Activated T-cell treated with anti-CD3 and anti-CD28 coated beads, Interleukin-2, amount 50 U/mL, for 4 hours (primary cell): ENCODE data around the gene SIGLEC14. TPM values are rescaled to one million over a fixed set of nuclear protein-coding genes. Genes with fewer than 3 reads are reported as not detected.
"Not testable (repeated sequence)": the region's sequence is repeated elsewhere in the genome, so short reads cannot be mapped to it uniquely, and the experiment has no call there.

Experiments used
- ATAC-seq, 2 donors: fragments of 200-7000 bp; cut with Tn5 transposase; one replicate each; pipeline ENCODE4 v1.10.0; 2021
- DNase-seq: peaks from one replicate; pipeline ENCODE4 v3.0.0-alpha.2; 2020
- H3K27me3 Mint-ChIP-seq: one replicate; pipeline ENCODE4 v1.8.0; 2021; ENCODE audit warnings: low read depth, mixed read lengths
- H3K36me3 Mint-ChIP-seq: one replicate; pipeline ENCODE4 v1.8.0; 2022; ENCODE audit warnings: mixed read lengths; ENCODE audit not compliant: insufficient read depth
- H3K4me1 Mint-ChIP-seq: one replicate; pipeline ENCODE4 v1.8.0; 2021; ENCODE audit warnings: low read depth, mixed read lengths
- H3K4me3 Mint-ChIP-seq: one replicate; pipeline ENCODE4 v1.8.0; 2021; ENCODE audit warnings: mild to moderate bottlenecking, moderate library complexity, mixed read lengths
- H3K9me3 Mint-ChIP-seq: one replicate; pipeline ENCODE4 v1.8.0; 2021; ENCODE audit warnings: mixed read lengths
- total RNA-seq, 3 donors: library from RNA; stranded (reverse); gene quantifications; one replicate each; pipeline ENCODE4 v1.2.1, GENCODE V29; 2021

SIGLEC14 gene
- total RNA-seq, 3 donors from 2014 or later, result not detected

GRCh38 chr19:51687791-51688670 lies 41.4 kb upstream of the SIGLEC14 start:
- Mint-ChIP-seq H3K36me3 (peaks cover 1% of the 10 kb centered on the region), H3K27me3 (peaks cover 5% of the 10 kb centered on the region), H3K9me3 (peaks cover 16% of the 10 kb centered on the region), H3K4me3 (peak overlapping the region; percentile 82), H3K4me1 (peaks cover 13% of the 10 kb centered on the region)
- ATAC-seq (no peak), DNase-seq (no peak)

GRCh38 chr19:51686171-51686570 lies 39.5 kb upstream of the SIGLEC14 start:
- no peak overlapping the region for H3K4me3 Mint-ChIP-seq
- ATAC-seq, result no peak
- H3K9me3 Mint-ChIP-seq, result peaks cover 16% of the 10 kb centered on the region
- peaks cover 1% of the 10 kb centered on the region for H3K36me3 Mint-ChIP-seq
- H3K4me1 Mint-ChIP-seq, result peaks cover 10% of the 10 kb centered on the region
- no peak for DNase-seq
- H3K27me3 Mint-ChIP-seq, result peaks cover 5% of the 10 kb centered on the region

GRCh38 chr19:51681286-51681941 lies 34.8 kb upstream of the SIGLEC14 start:
- Mint-ChIP-seq H3K4me3 (no peak overlapping the region), H3K4me1 (peaks cover 13% of the 10 kb centered on the region), H3K27me3 (no peaks in the 10 kb centered on the region), H3K9me3 (peaks cover 16% of the 10 kb centered on the region), H3K36me3 (peaks cover 1% of the 10 kb centered on the region)
- ATAC-seq (no peak), DNase-seq (no peak)

GRCh38 chr19:51680474-51680873 lies 33.8 kb upstream of the SIGLEC14 start:
- Mint-ChIP-seq H3K9me3 (peaks cover 10% of the 10 kb centered on the region), H3K4me3 (no peak overlapping the region), H3K36me3 (peaks cover 1% of the 10 kb centered on the region), H3K4me1 (peaks cover 16% of the 10 kb centered on the region), H3K27me3 (no peaks in the 10 kb centered on the region)
- DNase-seq (no peak), ATAC-seq (no peak)

GRCh38 chr19:51676566-51677083 lies 30.0 kb upstream of the SIGLEC14 start:
- Mint-ChIP-seq H3K27me3 (no peaks in the 10 kb centered on the region), H3K9me3 (no peaks in the 10 kb centered on the region), H3K4me3 (peak overlapping the region; percentile 59), H3K36me3 (no peaks in the 10 kb centered on the region), H3K4me1 (peaks cover 16% of the 10 kb centered on the region)
- DNase-seq (no peak), ATAC-seq (peak; percentile 76 to 82)

DNA sequence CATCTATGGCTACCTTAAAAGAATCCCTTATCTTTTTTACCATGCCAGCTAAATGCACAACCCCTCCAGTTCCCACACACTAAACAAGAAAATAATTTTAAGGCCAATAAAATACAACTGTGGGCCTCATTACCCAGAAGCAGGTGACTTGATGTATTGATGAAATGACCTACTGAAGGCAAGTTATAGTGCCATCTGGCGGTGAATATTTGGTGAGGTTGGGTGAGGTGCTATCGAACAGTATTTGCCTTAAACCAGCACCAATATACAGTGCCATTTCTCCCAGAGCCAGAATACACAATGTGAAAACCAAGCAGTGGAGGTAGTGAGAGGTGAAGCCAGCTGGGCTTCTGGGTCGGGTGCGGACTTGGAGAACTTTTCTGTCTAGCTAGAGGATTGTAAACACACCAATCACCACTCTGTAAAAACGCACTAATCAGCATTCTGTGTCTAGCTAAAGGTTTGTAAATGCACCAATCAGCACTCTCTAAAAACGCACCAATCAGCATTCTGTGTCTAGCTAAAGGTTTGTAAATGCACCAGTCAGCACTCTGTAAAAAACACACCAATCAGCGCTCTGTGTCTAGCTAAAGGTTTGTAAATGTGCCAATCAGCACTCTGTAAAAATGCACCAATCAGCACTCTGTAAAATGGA lies 29.4 kb upstream of the SIGLEC14 start:
- H3K4me1 Mint-ChIP-seq, result peaks cover 16% of the 10 kb centered on the region
- H3K4me3 Mint-ChIP-seq, result peak overlapping the region; percentile 59
- peak in 1 of 2 donors; percentile 20 for ATAC-seq
- H3K27me3 Mint-ChIP-seq, H3K36me3 Mint-ChIP-seq, DNase-seq, H3K9me3 Mint-ChIP-seq: not testable (repeated sequence)

- no peaks in the 10 kb centered on the region for H3K9me3 Mint-ChIP-seq
- no peak for DNase-seq
- peaks cover 12% of the 10 kb centered on the region for H3K4me1 Mint-ChIP-seq
- H3K36me3 Mint-ChIP-seq, result no peaks in the 10 kb centered on the region
- ATAC-seq, result no peak
- H3K4me3 Mint-ChIP-seq, result no peak overlapping the region
- peaks cover 20% of the 10 kb centered on the region for H3K27me3 Mint-ChIP-seq
These were observed 21.6 kb upstream of the SIGLEC14 start for GRCh38 chr19:51668216-51668615.

- Mint-ChIP-seq H3K27me3 (peaks cover 31% of the 10 kb centered on the region), H3K4me3 (no peak overlapping the region), H3K4me1 (peaks cover 12% of the 10 kb centered on the region), H3K9me3 (no peaks in the 10 kb centered on the region), H3K36me3 (no peaks in the 10 kb centered on the region)
- DNase-seq (no peak), ATAC-seq (no peak)
These were observed 18.4 kb upstream of the SIGLEC14 start for GRCh38 chr19:51664997-51665396.

- ATAC-seq, result no peak
- Mint-ChIP-seq H3K4me3 (no peak overlapping the region), H3K27me3 (peaks cover 33% of the 10 kb centered on the region), H3K4me1 (peaks cover 7% of the 10 kb centered on the region), H3K36me3 (no peaks in the 10 kb centered on the region), H3K9me3 (no peaks in the 10 kb centered on the region)
- no peak for DNase-seq
These were observed 17.5 kb upstream of the SIGLEC14 start for GRCh38 chr19:51664131-51664530.

DNA sequence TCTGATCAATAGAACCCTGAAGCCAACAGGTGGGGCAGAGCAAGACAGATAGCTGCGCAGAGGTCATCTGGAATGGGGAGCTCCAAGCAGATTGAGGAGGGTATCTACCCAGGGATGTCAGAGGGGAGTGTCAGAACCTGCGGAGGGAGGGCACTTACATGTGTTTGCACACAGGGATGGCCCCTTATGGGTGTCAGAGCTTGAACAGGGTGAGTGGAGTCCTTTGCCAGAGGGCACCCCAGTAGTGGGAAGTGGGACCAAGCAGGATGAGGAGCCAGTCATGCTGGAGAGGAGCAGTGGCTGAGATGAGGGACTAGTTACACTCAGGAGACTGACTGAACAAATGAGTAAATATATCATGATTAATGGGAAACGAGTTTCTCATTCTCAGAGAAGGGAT lies 17.0 kb upstream of the SIGLEC14 start:
- Mint-ChIP-seq H3K4me3 (no peak overlapping the region), H3K27me3 (peaks cover 33% of the 10 kb centered on the region)

GRCh38 chr19:51660975-51661600 lies 14.5 kb upstream of the SIGLEC14 start:
- Mint-ChIP-seq H3K36me3 (no peaks in the 10 kb centered on the region), H3K4me3 (no peak overlapping the region), H3K27me3 (peaks cover 29% of the 10 kb centered on the region), H3K9me3 (no peaks in the 10 kb centered on the region), H3K4me1 (peaks cover 5% of the 10 kb centered on the region)
- DNase-seq (peak; percentile 42), ATAC-seq (peak in 1 of 2 donors; percentile 66)

More for the DNA sequence above, 17.0 kb upstream of the SIGLEC14 start:
- H3K4me1 Mint-ChIP-seq, result peaks cover 2% of the 10 kb centered on the region
- no peaks in the 10 kb centered on the region for H3K36me3 Mint-ChIP-seq
- ATAC-seq (no peak), DNase-seq (no peak)
- no peaks in the 10 kb centered on the region for H3K9me3 Mint-ChIP-seq

DNA sequence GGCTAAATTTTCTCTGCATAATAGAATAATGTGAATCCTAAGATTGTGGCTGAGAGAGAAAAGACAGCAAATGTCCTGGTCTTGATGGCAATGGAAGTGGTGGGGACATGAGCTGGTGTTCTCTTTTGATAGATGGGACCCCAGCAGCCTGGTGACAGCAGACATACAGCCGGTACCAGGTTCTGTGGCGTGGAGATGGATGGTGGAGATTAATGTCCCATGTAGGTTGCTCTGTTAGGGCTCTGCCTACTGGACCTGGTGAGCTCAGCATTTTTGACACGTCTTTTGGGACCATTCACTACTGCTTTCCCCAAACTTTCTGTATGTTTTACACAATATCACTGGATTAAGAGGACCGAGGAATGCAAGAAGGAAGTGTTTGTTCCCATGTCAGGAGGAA lies 8.2 kb upstream of the SIGLEC14 start:
- no peak for ATAC-seq
- Mint-ChIP-seq H3K4me3 (no peak overlapping the region), H3K4me1 (peaks cover 5% of the 10 kb centered on the region), H3K36me3 (no peaks in the 10 kb centered on the region), H3K27me3 (peaks cover 16% of the 10 kb centered on the region), H3K9me3 (no peaks in the 10 kb centered on the region)
- DNase-seq, result no peak

DNA sequence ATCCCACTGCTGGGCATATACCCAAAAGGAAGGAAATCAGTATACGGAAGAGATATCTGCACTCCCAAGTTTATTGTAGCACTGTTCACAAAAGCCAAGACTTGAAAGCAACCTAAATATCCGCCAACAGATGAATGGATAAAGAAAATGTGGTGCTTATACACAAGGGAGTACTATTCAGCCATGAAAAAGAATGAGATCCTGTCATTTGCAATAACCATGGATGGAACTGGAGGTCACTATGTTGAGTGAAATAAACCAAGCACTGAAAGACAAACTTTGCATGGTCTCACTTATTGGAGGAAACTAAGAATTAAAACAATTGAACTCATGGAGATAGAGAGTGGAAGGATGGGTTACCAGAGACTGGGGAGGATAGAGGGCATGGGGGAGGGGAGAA lies 6.5 kb upstream of the SIGLEC14 start:
- Mint-ChIP-seq H3K36me3 (no peaks in the 10 kb centered on the region), H3K4me3 (no peak overlapping the region), H3K9me3 (no peaks in the 10 kb centered on the region), H3K27me3 (peaks cover 19% of the 10 kb centered on the region), H3K4me1 (peaks cover 5% of the 10 kb centered on the region)
- ATAC-seq (no peak), DNase-seq (no peak)

DNA sequence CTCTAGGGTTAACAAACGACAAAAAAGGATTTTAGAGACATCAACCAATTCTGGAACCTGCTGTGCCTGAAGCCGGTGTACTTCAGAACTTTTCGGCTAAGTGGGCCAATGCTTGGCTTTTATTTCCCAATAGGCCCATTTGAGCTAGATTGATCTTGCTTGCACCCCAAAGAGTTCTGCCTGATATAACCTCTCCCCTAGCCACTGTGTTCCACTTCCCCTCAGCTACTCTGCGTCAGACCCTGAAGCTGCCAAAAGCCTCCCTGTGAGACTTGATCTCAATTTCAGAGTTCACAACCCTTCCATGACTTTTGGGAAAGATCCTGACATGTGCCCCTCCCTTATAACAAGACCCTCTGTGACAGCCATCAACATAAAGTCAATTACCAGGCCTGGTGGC lies 5.6 kb upstream of the SIGLEC14 start:
- no peaks in the 10 kb centered on the region for H3K36me3 Mint-ChIP-seq
- no peaks in the 10 kb centered on the region for H3K9me3 Mint-ChIP-seq
- H3K4me3 Mint-ChIP-seq, result no peak overlapping the region
- DNase-seq (no peak), ATAC-seq (no peak)
- H3K4me1 Mint-ChIP-seq, result peaks cover 5% of the 10 kb centered on the region
- H3K27me3 Mint-ChIP-seq, result peaks cover 22% of the 10 kb centered on the region
